ENCODE data around the gene FXYD6. TPM values are rescaled to one million over a fixed set of nuclear protein-coding genes. Genes with fewer than 3 reads are reported as not detected.
A peak's percentile ranks its signal among the peaks of the same experiment; 100 is the strongest.

Gene FXYD6
- polyA plus RNA-seq, 4 donors, result 0.67 to 58.4 (median 22.6) TPM

GRCh38 chr11:117877120-117877784, 794 bp upstream of the FXYD6 start:
- Histone ChIP-seq H3K27ac (ENCODE audit: low read depth in 1 of 3, low read length in 2 of 3) (peak overlapping the region in 2 of 3 donors; percentile 60 to 65), H3K36me3 (ENCODE audit: control insufficient read depth in 3 of 3, insufficient read depth in 2 of 3, low read depth in 1 of 3, low read length in 3 of 3) (no peaks in the 10 kb centered on the region), H3K4me1 (ENCODE audit: control insufficient read depth in 3 of 3, insufficient read depth in 2 of 3, low read depth in 1 of 3, low read length in 2 of 3) (peaks cover 0 to 12% (median 0%) of the 10 kb centered on the region in 3 donors), H3K27me3 (ENCODE audit: control insufficient read depth in 3 of 3, insufficient read depth in 3 of 3, low read length in 3 of 3) (peaks cover 0 to 81% (median 5%) of the 10 kb centered on the region in 3 donors), H3K9me3 (ENCODE audit: control insufficient read depth in 2 of 2, insufficient read depth in 1 of 2, low read depth in 1 of 2, low read length in 1 of 2) (no peaks in the 10 kb centered on the region), H3K4me3 (ENCODE audit: low read depth in 1 of 3, low read length in 3 of 3) (peak overlapping the region in 1 of 3 donors; percentile 45)
- DNase-seq, result peak in 1 of 2 donors; percentile 32
- no peak for FAIRE-seq
- WGBS, 3 donors, result 23 to 40% (median 40%) methylated on average over 12 of the region's 12 CpGs

GRCh38 chr11:117876059-117876340, 458 bp downstream of the FXYD6 start:
- peak in 1 of 2 donors; percentile 43 for DNase-seq
- 1 to 7% (median 5%) methylated on average over 9 of the region's 9 CpGs for WGBS, 3 donors
- H3K4me1 ChIP-seq (ENCODE audit: control insufficient read depth in 3 of 3, insufficient read depth in 2 of 3, low read depth in 1 of 3, low read length in 2 of 3), result peaks cover 0 to 12% (median 0%) of the 10 kb centered on the region in 3 donors
- no peaks in the 10 kb centered on the region for H3K36me3 ChIP-seq (ENCODE audit: control insufficient read depth in 3 of 3, insufficient read depth in 2 of 3, low read depth in 1 of 3, low read length in 3 of 3)
- no peak for FAIRE-seq
- peak overlapping the region in 2 of 3 donors; percentile 34 to 69 for H3K27ac ChIP-seq (ENCODE audit: low read depth in 1 of 3, low read length in 2 of 3)
- H3K27me3 ChIP-seq (ENCODE audit: control insufficient read depth in 3 of 3, insufficient read depth in 3 of 3, low read length in 3 of 3), result peaks cover 0 to 71% (median 5%) of the 10 kb centered on the region in 3 donors
- peak overlapping the region; percentile 32 to 72 (median 33) for H3K4me3 ChIP-seq (ENCODE audit: low read depth in 1 of 3, low read length in 3 of 3)
- H3K9me3 ChIP-seq (ENCODE audit: control insufficient read depth in 2 of 2, insufficient read depth in 1 of 2, low read depth in 1 of 2, low read length in 1 of 2), result no peaks in the 10 kb centered on the region

- peaks cover 0 to 70% (median 5%) of the 10 kb centered on the region in 3 donors for H3K27me3 ChIP-seq (ENCODE audit: control insufficient read depth in 3 of 3, insufficient read depth in 3 of 3, low read length in 3 of 3)
These were observed 938 bp downstream of the FXYD6 start for GRCh38 chr11:117875382-117876058.

GRCh38 chr11:117874910-117875381, 1.5 kb downstream of the FXYD6 start:
- Histone ChIP-seq H3K27ac (ENCODE audit: low read depth in 1 of 3, low read length in 2 of 3) (peak overlapping the region in 1 of 3 donors; percentile 69), H3K4me1 (ENCODE audit: control insufficient read depth in 3 of 3, insufficient read depth in 2 of 3, low read depth in 1 of 3, low read length in 2 of 3) (peaks cover 0 to 17% (median 0%) of the 10 kb centered on the region in 3 donors), H3K36me3 (ENCODE audit: control insufficient read depth in 3 of 3, insufficient read depth in 2 of 3, low read depth in 1 of 3, low read length in 3 of 3) (no peaks in the 10 kb centered on the region), H3K9me3 (ENCODE audit: control insufficient read depth in 2 of 2, insufficient read depth in 1 of 2, low read depth in 1 of 2, low read length in 1 of 2) (no peaks in the 10 kb centered on the region), H3K4me3 (ENCODE audit: low read depth in 1 of 3, low read length in 3 of 3) (peak overlapping the region in 1 of 3 donors; percentile 72), H3K27me3 (ENCODE audit: control insufficient read depth in 3 of 3, insufficient read depth in 3 of 3, low read length in 3 of 3) (peaks cover 0 to 66% (median under 1%) of the 10 kb centered on the region in 3 donors)
- DNase-seq (no peak), FAIRE-seq (no peak)
- 86 to 92% (median 92%) methylated on average over 4 of the region's 4 CpGs for WGBS, 3 donors

More at GRCh38 chr11:117875382-117876058, 938 bp downstream of the FXYD6 start:
- H3K9me3 ChIP-seq (ENCODE audit: control insufficient read depth in 2 of 2, insufficient read depth in 1 of 2, low read depth in 1 of 2, low read length in 1 of 2), result no peaks in the 10 kb centered on the region
- 3 to 8% (median 5%) methylated on average over 20 of the region's 20 CpGs for WGBS, 3 donors
- FAIRE-seq (no peak), DNase-seq (peak in 1 of 2 donors; percentile 36)
- peak overlapping the region in 1 of 3 donors; percentile 69 for H3K27ac ChIP-seq (ENCODE audit: low read depth in 1 of 3, low read length in 2 of 3)
- H3K36me3 ChIP-seq (ENCODE audit: control insufficient read depth in 3 of 3, insufficient read depth in 2 of 3, low read depth in 1 of 3, low read length in 3 of 3), result no peaks in the 10 kb centered on the region
- H3K4me3 ChIP-seq (ENCODE audit: low read depth in 1 of 3, low read length in 3 of 3), result peak overlapping the region in 2 of 3 donors; percentile 33 to 72
- H3K4me1 ChIP-seq (ENCODE audit: control insufficient read depth in 3 of 3, insufficient read depth in 2 of 3, low read depth in 1 of 3, low read length in 2 of 3), result peaks cover 0 to 12% (median 0%) of the 10 kb centered on the region in 3 donors

GRCh38 chr11:117874253-117874909, 2.1 kb downstream of the FXYD6 start:
- Histone ChIP-seq H3K4me3 (ENCODE audit: low read depth in 1 of 3, low read length in 3 of 3) (peak overlapping the region in 1 of 3 donors; percentile 13), H3K4me1 (ENCODE audit: control insufficient read depth in 3 of 3, insufficient read depth in 2 of 3, low read depth in 1 of 3, low read length in 2 of 3) (peaks cover 0 to 20% (median 0%) of the 10 kb centered on the region in 3 donors), H3K27ac (ENCODE audit: low read depth in 1 of 3, low read length in 2 of 3) (peak overlapping the region in 1 of 3 donors; percentile 35), H3K36me3 (ENCODE audit: control insufficient read depth in 3 of 3, insufficient read depth in 2 of 3, low read depth in 1 of 3, low read length in 3 of 3) (no peaks in the 10 kb centered on the region), H3K27me3 (ENCODE audit: control insufficient read depth in 3 of 3, insufficient read depth in 3 of 3, low read length in 3 of 3) (peaks cover 0 to 61% (median 0%) of the 10 kb centered on the region in 3 donors), H3K9me3 (ENCODE audit: control insufficient read depth in 2 of 2, insufficient read depth in 1 of 2, low read depth in 1 of 2, low read length in 1 of 2) (no peaks in the 10 kb centered on the region)
- DNase-seq (no peak), FAIRE-seq (no peak)
- 51 to 65% (median 56%) methylated on average over 16 of the region's 16 CpGs for WGBS, 3 donors

GRCh38 chr11:117873828-117874125, 2.7 kb downstream of the FXYD6 start:
- 81 to 87% (median 87%) methylated on average over 8 of the region's 8 CpGs for WGBS, 3 donors
- Histone ChIP-seq H3K27me3 (ENCODE audit: control insufficient read depth in 3 of 3, insufficient read depth in 3 of 3, low read length in 3 of 3) (peaks cover 0 to 55% (median 0%) of the 10 kb centered on the region in 3 donors), H3K27ac (ENCODE audit: low read depth in 1 of 3, low read length in 2 of 3) (no peak overlapping the region), H3K4me3 (ENCODE audit: low read depth in 1 of 3, low read length in 3 of 3) (no peak overlapping the region), H3K36me3 (ENCODE audit: control insufficient read depth in 3 of 3, insufficient read depth in 2 of 3, low read depth in 1 of 3, low read length in 3 of 3) (no peaks in the 10 kb centered on the region), H3K9me3 (ENCODE audit: control insufficient read depth in 2 of 2, insufficient read depth in 1 of 2, low read depth in 1 of 2, low read length in 1 of 2) (no peaks in the 10 kb centered on the region), H3K4me1 (ENCODE audit: control insufficient read depth in 3 of 3, insufficient read depth in 2 of 3, low read depth in 1 of 3, low read length in 2 of 3) (peaks cover 0 to 20% (median 0%) of the 10 kb centered on the region in 3 donors)
- DNase-seq, result no peak
- no peak for FAIRE-seq

GRCh38 chr11:117872975-117873827, 3.3 kb downstream of the FXYD6 start:
- H3K27ac ChIP-seq (ENCODE audit: low read depth in 1 of 3, low read length in 2 of 3), result no peak overlapping the region
- no peaks in the 10 kb centered on the region for H3K9me3 ChIP-seq (ENCODE audit: control insufficient read depth in 2 of 2, insufficient read depth in 1 of 2, low read depth in 1 of 2, low read length in 1 of 2)
- H3K27me3 ChIP-seq (ENCODE audit: control insufficient read depth in 3 of 3, insufficient read depth in 3 of 3, low read length in 3 of 3), result peaks cover 0 to 50% (median 0%) of the 10 kb centered on the region in 3 donors
- FAIRE-seq (no peak), DNase-seq (no peak)
- H3K36me3 ChIP-seq (ENCODE audit: control insufficient read depth in 3 of 3, insufficient read depth in 2 of 3, low read depth in 1 of 3, low read length in 3 of 3), result no peaks in the 10 kb centered on the region
- H3K4me1 ChIP-seq (ENCODE audit: control insufficient read depth in 3 of 3, insufficient read depth in 2 of 3, low read depth in 1 of 3, low read length in 2 of 3), result peaks cover 0 to 20% (median 0%) of the 10 kb centered on the region in 3 donors
- 86 to 90% (median 90%) methylated on average over 15 of the region's 15 CpGs for WGBS, 3 donors
- H3K4me3 ChIP-seq (ENCODE audit: low read depth in 1 of 3, low read length in 3 of 3), result no peak overlapping the region

Data from small intestine (tissue), 7 donors.